GM15510 (cell line): ENCODE results near the gene MARCHF9.

Source experiments
- POLR2A ChIP-seq: IDR thresholded peaks from 3 replicates; pipeline ENCODE4 v1.6.1; 2011; ENCODE audit warnings: borderline replicate concordance; ENCODE audit not compliant: insufficient read length; ENCODE audit errors: extremely low read depth

The MARCHF9 gene

DNA sequence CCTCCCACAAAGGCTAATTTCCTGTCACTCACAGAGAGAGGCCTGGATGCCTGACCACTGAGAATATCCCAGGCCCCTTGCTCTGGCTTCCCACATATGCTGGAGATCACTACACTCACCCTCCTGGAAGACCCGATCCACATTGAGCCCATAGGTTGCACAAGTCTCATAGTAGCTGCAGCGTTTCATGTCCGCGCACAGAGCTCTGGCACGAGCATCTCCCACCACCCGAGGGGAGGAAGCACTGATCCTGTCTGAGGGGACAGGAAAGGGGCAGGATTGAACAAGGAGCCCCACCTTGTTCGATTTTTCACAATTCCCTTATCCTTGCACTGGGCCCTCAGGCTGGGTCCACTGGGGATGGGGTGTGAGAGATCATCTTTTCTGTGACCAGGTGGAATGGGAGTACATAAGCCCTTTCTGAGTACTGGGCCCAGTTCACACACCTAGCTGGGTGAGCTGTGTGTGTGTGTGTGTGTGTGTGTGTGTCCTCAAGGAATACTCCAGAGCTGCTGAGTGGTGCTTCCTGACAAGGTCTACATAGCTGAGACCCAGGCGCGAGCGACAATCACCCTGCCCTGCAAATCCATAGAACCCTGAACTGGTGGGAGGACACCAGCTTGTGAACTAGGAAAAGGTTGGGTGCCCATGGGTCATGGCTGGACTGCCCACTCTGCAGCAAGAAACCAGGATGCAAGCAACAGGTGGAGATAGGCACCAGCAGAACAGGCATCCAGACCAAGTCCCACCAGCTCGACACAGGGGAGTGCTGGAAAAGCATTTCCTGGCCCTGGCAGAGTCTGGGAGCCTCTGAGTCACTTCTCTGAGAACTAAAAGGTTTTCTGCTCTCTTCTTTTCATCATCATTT lies 21.9 kb upstream of the MARCHF9 start:
- TF ChIP-seq POLR2A: no peak

DNA sequence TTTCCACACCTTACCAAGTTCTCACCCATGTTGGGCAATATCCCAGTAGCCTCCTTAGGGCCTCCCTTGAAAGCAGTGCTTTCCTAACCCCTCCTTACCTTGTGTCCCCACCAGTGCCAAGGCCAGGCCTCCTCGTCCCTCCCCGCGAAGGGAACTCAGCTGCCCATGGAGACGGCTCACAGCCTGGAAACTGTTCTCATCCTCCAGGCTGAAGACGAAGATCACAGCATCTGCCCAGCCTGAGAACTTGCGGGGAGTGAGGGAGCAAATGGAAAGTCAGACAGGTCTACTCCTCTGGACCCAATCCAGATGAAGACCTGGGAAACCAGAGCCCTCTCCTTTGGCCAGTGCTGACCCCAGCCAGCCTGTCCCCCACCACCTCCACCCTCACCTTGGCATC lies 21.0 kb upstream of the MARCHF9 start:
- TF ChIP-seq POLR2A: no peak

DNA sequence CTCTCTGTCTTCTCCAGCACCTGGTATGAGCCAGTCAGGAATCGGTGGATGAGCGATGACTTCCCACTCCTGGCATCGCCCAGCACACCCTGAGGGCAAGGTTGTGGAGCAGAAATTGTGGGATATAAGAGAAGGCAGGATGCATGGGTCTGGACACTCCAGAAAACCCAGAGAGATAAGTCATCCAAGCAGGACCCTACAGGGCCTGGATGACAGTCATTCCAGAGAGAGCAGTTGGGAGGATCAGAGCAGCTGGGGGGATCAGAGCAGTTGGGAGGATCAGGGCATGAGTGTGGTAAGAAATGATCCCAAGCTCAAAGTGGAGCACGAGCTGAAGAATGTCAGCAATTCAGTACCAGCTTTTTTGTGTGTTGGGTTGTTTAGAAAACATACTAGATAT lies 20.3 kb upstream of the MARCHF9 start:
- TF ChIP-seq POLR2A: no peak

- no peak for TF ChIP-seq POLR2A
These were observed 19.6 kb upstream of the MARCHF9 start for GRCh38 chr12:57735198-57735855.

- no peak for TF ChIP-seq POLR2A
These were observed 18.8 kb upstream of the MARCHF9 start for GRCh38 chr12:57735952-57736740.

DNA sequence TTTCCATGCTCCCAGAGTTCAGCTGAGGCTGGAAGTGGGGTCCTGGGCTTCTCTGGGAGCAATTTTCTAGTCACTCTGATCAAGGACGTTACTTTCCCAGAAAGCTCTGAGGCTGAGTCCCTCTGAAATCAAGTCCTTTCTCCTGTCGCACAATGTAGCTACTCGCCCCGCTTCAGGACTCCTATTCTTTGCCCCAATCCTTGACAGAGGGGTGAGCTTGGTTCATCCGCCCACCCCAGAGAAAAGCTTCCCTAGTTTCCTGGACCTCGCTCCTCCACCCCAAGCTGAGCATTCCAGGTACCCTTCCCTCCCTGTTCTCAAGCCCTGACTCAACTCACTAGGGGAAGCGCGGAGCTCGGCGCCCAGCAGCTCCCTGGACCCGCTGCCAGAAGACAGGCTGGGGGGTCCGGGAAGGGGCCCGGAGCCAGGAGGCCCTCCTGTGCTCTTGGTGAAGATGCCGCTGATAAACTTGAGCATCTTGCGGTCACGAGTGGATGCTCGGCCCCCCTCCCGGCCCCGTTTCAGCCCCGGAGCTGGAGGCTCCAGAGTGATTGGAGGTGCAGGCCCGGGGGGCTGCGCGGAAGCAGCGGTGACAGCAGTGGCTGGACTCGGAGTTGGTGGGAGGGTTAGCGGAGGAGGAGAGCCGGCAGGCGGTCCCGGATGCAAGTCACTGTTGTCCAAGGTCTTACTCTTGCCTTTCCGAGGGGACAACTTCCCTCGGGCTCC lies 18.0 kb upstream of the MARCHF9 start:
- TF ChIP-seq POLR2A: no peak

DNA sequence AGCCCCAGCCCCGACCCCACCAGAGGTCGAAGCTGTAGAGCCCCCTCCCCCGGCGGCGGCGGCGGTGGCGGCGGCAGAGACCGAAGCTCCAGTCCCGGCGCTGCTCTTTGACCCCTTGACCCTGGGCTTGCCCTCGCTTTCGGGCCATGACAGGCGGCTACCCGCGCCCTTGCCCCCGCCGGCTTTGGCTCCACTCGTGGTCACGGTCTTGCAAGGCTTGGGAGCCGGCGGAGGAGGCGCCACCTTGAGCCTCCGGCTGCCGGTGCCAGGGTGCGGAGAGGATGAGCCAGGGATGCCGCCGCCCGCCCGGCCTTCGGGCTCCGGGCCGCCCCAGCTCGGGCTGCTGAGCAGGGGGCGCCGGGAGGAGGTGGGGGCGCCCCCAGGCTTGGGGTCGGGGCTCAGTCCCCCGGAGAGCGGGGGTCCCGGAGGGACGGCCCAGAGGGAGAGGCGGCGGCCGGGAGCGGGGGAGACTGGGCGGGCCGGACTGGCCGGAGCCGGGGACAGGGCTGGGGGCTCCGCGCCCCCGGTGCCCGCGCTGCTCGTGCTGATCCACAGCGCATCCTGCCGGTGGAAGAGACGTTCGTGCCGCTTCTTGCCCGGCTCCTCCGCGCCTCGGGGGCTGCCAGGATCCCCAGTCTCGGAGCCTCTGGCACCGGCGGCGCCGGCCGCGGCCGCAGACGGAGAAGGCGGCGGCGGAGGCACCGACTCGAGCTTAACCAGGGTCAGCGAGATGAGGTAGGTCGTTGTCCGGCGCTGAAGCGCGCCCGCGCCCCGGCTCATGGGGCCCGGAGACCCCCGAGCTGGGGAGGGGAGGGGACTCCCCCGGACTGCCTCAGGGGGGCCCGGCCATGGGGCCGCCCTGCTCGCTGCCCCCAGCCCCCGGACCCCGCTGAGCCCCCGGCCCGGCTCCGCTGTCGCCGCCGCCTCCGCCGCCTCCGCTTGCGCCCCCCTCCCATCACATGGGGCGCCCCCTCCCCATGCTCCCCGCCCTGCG lies 17.1 kb upstream of the MARCHF9 start:
- TF ChIP-seq POLR2A: no peak

DNA sequence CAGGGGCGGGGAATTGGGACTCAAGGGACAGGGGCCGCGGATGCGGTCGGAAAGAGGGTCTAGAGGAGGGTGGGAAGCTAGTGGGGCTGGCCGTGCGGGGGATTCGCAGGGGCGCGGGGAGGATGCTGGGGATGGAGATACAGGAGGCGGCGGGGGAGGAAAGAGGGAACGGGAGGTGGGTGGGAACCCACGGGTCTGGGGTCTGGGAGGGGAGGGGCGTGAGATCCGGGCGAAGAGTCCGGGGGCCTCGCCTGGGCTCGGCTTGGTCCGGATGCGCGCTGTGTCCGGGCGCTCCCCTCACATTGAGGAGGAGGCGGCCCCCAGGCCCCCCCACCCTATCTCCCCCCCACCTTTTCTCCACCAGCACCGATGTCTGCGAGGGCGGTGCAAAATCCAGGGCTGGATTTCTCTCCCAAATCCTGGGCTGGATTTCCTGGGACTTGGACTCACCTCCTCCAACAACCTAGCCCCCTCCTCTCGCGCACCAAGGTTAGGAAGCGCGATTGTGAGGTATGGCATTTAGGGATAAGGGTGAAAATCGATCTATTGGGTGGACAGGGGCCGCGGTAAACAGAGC lies 16.2 kb upstream of the MARCHF9 start, which contains the start of gene AGAP2:
Gene AGAP2 (minus strand): TSS at position 82 of the 577 bp plus-strand sequence. CDS start 496 bp downstream, outside the sequence.
- TF ChIP-seq POLR2A: no peak

DNA sequence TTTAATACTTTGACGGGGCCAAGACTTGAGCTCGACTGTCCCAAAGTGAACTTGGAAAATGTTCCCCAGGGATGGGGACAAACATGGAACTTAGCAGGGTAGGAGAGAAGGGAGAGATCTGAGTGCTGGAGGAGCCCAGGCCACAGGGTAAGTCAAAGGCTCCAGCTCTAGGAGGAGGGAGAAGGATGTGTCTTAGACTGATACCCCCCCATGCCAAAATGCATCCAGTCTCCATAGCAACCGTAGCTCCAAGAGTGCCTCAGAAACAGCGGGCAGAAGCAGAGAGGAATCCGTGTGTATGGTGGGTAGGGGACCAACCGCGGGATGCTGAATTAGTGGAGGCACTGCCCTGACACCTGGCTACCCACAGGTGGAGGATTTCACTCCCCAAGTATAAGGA lies 15.5 kb upstream of the MARCHF9 start:
- TF ChIP-seq POLR2A: no peak

DNA sequence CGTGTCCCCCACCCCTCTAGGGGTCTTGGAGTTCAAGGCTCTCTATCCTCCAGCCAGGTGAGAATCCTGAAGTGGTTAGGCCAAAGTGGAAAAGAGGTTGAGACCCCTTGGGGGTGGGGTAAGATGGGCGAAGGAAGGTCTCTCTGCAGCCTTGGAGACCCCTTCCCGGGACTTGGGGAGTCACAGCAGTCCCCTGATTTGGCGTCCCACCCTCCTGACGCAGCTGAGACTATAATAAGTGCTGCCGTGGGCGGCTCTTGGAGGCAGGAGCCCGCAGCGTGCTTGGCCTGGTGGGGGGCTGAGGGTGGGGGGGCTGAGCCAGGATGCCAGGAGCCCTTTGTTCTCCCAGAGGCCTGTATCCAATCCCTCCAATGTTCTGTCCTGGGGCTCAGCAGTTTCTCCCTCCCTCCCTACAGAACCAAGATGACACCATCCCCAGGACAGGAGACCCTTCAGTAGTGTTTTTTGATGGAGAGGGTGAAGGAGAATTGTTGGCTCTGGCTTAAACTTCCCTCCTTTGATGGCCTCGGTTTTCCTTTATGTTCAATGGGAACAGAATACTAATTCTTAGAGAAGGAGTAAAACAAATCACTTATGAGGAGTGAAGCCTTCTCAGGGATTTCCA lies 14.9 kb upstream of the MARCHF9 start:
- TF ChIP-seq POLR2A: no peak

GRCh38 chr12:57740656-57741412 lies 14.1 kb upstream of the MARCHF9 start:
- no peak for TF ChIP-seq POLR2A

GRCh38 chr12:57741413-57741789 lies 13.5 kb upstream of the MARCHF9 start:
- TF ChIP-seq POLR2A: no peak
